GM21825 (cell line): ENCODE results near the gene KIF16B.
"Not testable (repeated sequence)": the region's sequence is repeated elsewhere in the genome, so short reads cannot be mapped to it uniquely, and the experiment has no call there.

ENCODE experiments used
- ATAC-seq: cut with Tn5 transposase; IDR thresholded peaks from one replicate; pipeline ENCODE4 v1.9.1; 2021; ENCODE audit warnings: mild to moderate bottlenecking, moderate library complexity; ENCODE audit not compliant: unreplicated experiment

The KIF16B gene

GRCh38 chr20:16573001-16573965, at the start of gene KIF16B:
Gene KIF16B, minus strand, starts transcription at chr20:16573448. Its CDS starts 173 bp downstream, at chr20:16573275.
- ATAC-seq, result peak; percentile 79

GRCh38 chr20:16622501-16622900, 49.3 kb upstream of the KIF16B start:
- no peak for ATAC-seq

GRCh38 chr20:16621435-16622141, 48.3 kb upstream of the KIF16B start:
- no peak for ATAC-seq

GRCh38 chr20:16620961-16621360, 47.7 kb upstream of the KIF16B start:
- no peak for ATAC-seq

- ATAC-seq, result no peak
Observed at GRCh38 chr20:16619953-16620352, 46.7 kb upstream of the KIF16B start.

- no peak for ATAC-seq
Observed at GRCh38 chr20:16617056-16617455, 43.8 kb upstream of the KIF16B start.

GRCh38 chr20:16616317-16616716, 43.1 kb upstream of the KIF16B start:
- no peak for ATAC-seq

GRCh38 chr20:16615199-16615598, 42.0 kb upstream of the KIF16B start:
- no peak for ATAC-seq

GRCh38 chr20:16613954-16614353, 40.7 kb upstream of the KIF16B start:
- no peak for ATAC-seq

- ATAC-seq, result no peak
Observed at GRCh38 chr20:16612706-16613105, 39.5 kb upstream of the KIF16B start.

GRCh38 chr20:16611817-16612216, 38.6 kb upstream of the KIF16B start:
- no peak for ATAC-seq

- no peak for ATAC-seq
Observed at GRCh38 chr20:16609066-16609465, 35.8 kb upstream of the KIF16B start.

- ATAC-seq, result no peak
Observed at GRCh38 chr20:16608277-16608650, 35.0 kb upstream of the KIF16B start.

GRCh38 chr20:16607364-16608276, 34.4 kb upstream of the KIF16B start:
- no peak for ATAC-seq

GRCh38 chr20:16606468-16607070, 33.3 kb upstream of the KIF16B start:
- ATAC-seq, result no peak

GRCh38 chr20:16601047-16601446, 27.8 kb upstream of the KIF16B start:
- ATAC-seq, result no peak

GRCh38 chr20:16599257-16599656, 26.0 kb upstream of the KIF16B start:
- no peak for ATAC-seq

GRCh38 chr20:16596991-16597390, 23.7 kb upstream of the KIF16B start:
- no peak for ATAC-seq

GRCh38 chr20:16596404-16596803, 23.2 kb upstream of the KIF16B start:
- not testable (repeated sequence) for ATAC-seq

- ATAC-seq, result no peak
Observed at GRCh38 chr20:16595376-16595775, 22.1 kb upstream of the KIF16B start.
